Breast epithelium (tissue), 4 donors: ENCODE measurements around the gene MYO1F. TPM values are rescaled to one million over a fixed set of nuclear protein-coding genes. Genes with fewer than 3 reads are reported as not detected.

Experiments
- DNase-seq, 2 donors: peaks; one replicate each; pipeline ENCODE4 v3.0.0-alpha.2; 2019; ENCODE audit warnings: low spot score in 2 of 2
- H3K27ac ChIP-seq, 2 donors: fragments of 200-600 bp; sonication (generic) in 1 of 2; one replicate each; pipeline ENCODE4 v1.5.1; 2016 to 2019; ENCODE audit warnings: mild to moderate bottlenecking in 1 of 2
- H3K27me3 ChIP-seq, 2 donors: fragments of 200-600 bp; sonication (generic) in 1 of 2; one replicate each; pipeline versions ENCODE4 v1.5.1 to v1.6.0; 2017 to 2019; ENCODE audit warnings: control low read depth in 1 of 2, mild to moderate bottlenecking in 1 of 2
- H3K36me3 ChIP-seq: fragments of 200-600 bp; one replicate; pipeline ENCODE4 v1.5.1; 2019
- H3K4me1 ChIP-seq, 2 donors: fragments of 200-600 bp; sonication (generic); one replicate each; pipeline ENCODE4 v1.5.1; 2016 to 2019; ENCODE audit warnings: control low read depth in 1 of 2
- H3K4me3 ChIP-seq, 3 donors: fragments of 200-600 bp; sonication (generic); 1 replicate in 2 of 3; 2 replicates in 1 of 3; pipeline ENCODE4 v1.5.1; 2016 to 2019; ENCODE audit warnings: mild to moderate bottlenecking in 3 of 3, moderate library complexity in 2 of 3
- H3K9me3 ChIP-seq, 2 donors: fragments of 200-600 bp; sonication (generic) in 1 of 2; one replicate each; pipeline ENCODE4 v1.5.1; 2016 to 2019; ENCODE audit warnings: control low read depth in 1 of 2
- CTCF ChIP-seq, 3 donors: fragments of 450-650 bp; IDR thresholded peaks; one replicate each; pipeline ENCODE4 v1.5.1; 2016 to 2017; ENCODE audit warnings: antibody characterized with exemption in 3 of 3, mild to moderate bottlenecking in 3 of 3, moderate library complexity in 3 of 3
- POLR2A ChIP-seq: fragments of 450-650 bp; IDR thresholded peaks from one replicate; pipeline ENCODE4 v1.6.1; 2016; ENCODE audit warnings: antibody characterized with exemption, mild to moderate bottlenecking, moderate library complexity
- POLR2AphosphoS5 ChIP-seq, 3 donors: sonication (generic); formaldehyde crosslinking; IDR thresholded peaks; one replicate each; pipeline ENCODE4 v1.6.1; 2017; ENCODE audit warnings: antibody characterized with exemption in 3 of 3
- intact Hi-C: fragments of 100-400 bp; cut with DNase I; formaldehyde crosslinking; loops from one replicate; pipeline ENCODE4 v1.15.1; 2023; ENCODE audit warnings: low total_unique reads
- total RNA-seq, 3 donors: library from RNA; depleted of rRNA; stranded (reverse); fragments of >200 nt; gene quantifications; one replicate each; pipeline ENCODE4 v1.1.0, GENCODE V29; 2016

The MYO1F gene
- total RNA-seq, 3 donors from 2014 or later: 8.5 to 31.0 (median 11.3) TPM

GRCh38 chr19:8503510-8503909, 73.7 kb downstream of the MYO1F start:
- intact Hi-C loops: no loop called here
- no peak for DNase-seq
- TF ChIP-seq POLR2AphosphoS5 (IDR thresholded peaks at IDR 0.05) (no peak), POLR2A (no peak), CTCF (IDR thresholded peaks at IDR 0.05) (no peak)

GRCh38 chr19:8501981-8502380, 75.3 kb downstream of the MYO1F start:
- H3K4me3 ChIP-seq: no peak overlapping the region
- intact Hi-C loops: no loop called here
- no peaks in the 10 kb centered on the region for H3K27me3 ChIP-seq
- H3K4me1 ChIP-seq: peaks cover 0 to 2% of the 10 kb centered on the region in 2 donors
- no peak for DNase-seq
- no peaks in the 10 kb centered on the region for H3K36me3 ChIP-seq
- TF ChIP-seq CTCF (IDR thresholded peaks at IDR 0.05) (no peak), POLR2AphosphoS5 (IDR thresholded peaks at IDR 0.05) (no peak), POLR2A (no peak)
- no peak overlapping the region for H3K27ac ChIP-seq
- H3K9me3 ChIP-seq: no peaks in the 10 kb centered on the region

More at GRCh38 chr19:8503510-8503909, 73.7 kb downstream of the MYO1F start:
- no peaks in the 10 kb centered on the region for H3K27me3 ChIP-seq
- no peaks in the 10 kb centered on the region for H3K36me3 ChIP-seq
- H3K27ac ChIP-seq: no peak overlapping the region
- H3K4me3 ChIP-seq: no peak overlapping the region
- H3K4me1 ChIP-seq: peaks cover 0 to 2% of the 10 kb centered on the region in 2 donors
- H3K9me3 ChIP-seq: no peaks in the 10 kb centered on the region

GRCh38 chr19:8501516-8501915, 75.7 kb downstream of the MYO1F start:
- H3K36me3 ChIP-seq: no peaks in the 10 kb centered on the region
- H3K4me3 ChIP-seq: no peak overlapping the region
- H3K9me3 ChIP-seq: no peaks in the 10 kb centered on the region
- no peak for DNase-seq
- H3K27me3 ChIP-seq: no peaks in the 10 kb centered on the region
- no peak overlapping the region for H3K27ac ChIP-seq
- intact Hi-C loops: no loop called here
- TF ChIP-seq POLR2AphosphoS5 (IDR thresholded peaks at IDR 0.05): no peak
- TF ChIP-seq POLR2A: no peak
- no peak for TF ChIP-seq CTCF (IDR thresholded peaks at IDR 0.05)
- peaks cover 0 to 2% of the 10 kb centered on the region in 2 donors for H3K4me1 ChIP-seq

- TF ChIP-seq CTCF (IDR thresholded peaks at IDR 0.05) (no peak), POLR2A (no peak), POLR2AphosphoS5 (IDR thresholded peaks at IDR 0.05) (no peak)
- H3K27me3 ChIP-seq: no peaks in the 10 kb centered on the region
- H3K36me3 ChIP-seq: no peaks in the 10 kb centered on the region
- H3K4me1 ChIP-seq: no peaks in the 10 kb centered on the region
- H3K9me3 ChIP-seq: no peaks in the 10 kb centered on the region
- H3K4me3 ChIP-seq: no peak overlapping the region
- H3K27ac ChIP-seq: no peak overlapping the region
- no peak for DNase-seq
- intact Hi-C loops: no loop called here
These were observed 77.1 kb downstream of the MYO1F start for GRCh38 chr19:8500158-8500557.

- TF ChIP-seq POLR2AphosphoS5 (IDR thresholded peaks at IDR 0.05): no peak
- TF ChIP-seq CTCF (IDR thresholded peaks at IDR 0.05): no peak
- TF ChIP-seq POLR2A: no peak
- no peaks in the 10 kb centered on the region for H3K27me3 ChIP-seq
These were observed 78.0 kb downstream of the MYO1F start for GRCh38 chr19:8499048-8499833.

More at GRCh38 chr19:8499048-8499833, 78.0 kb downstream of the MYO1F start:
- H3K27ac ChIP-seq: no peak overlapping the region
- intact Hi-C loops: no loop called here
- no peaks in the 10 kb centered on the region for H3K4me1 ChIP-seq
- H3K9me3 ChIP-seq: no peaks in the 10 kb centered on the region
- no peak for DNase-seq
- H3K36me3 ChIP-seq: no peaks in the 10 kb centered on the region
- no peak overlapping the region for H3K4me3 ChIP-seq
